ENCODE results near the gene NUDT19.

GRCh38 chr19:32749361-32749760 lies 57.7 kb downstream of the NUDT19 start:
- no peak for TF ChIP-seq CTCF (IDR thresholded peaks at IDR 0.05)
- no peak for TF ChIP-seq POLR2A (IDR thresholded peaks at IDR 0.05)
- no peak for TF ChIP-seq POLR2AphosphoS5 (IDR thresholded peaks at IDR 0.05; ENCODE audit: insufficient read depth in 1 of 2, low read depth in 1 of 2)

All from vagina (tissue), 2 donors.